RPMI8226 (cell line): ENCODE results near the gene LYPD6.
"Not testable (repeated sequence)": the region's sequence is repeated elsewhere in the genome, so short reads cannot be mapped to it uniquely, and the experiment has no call there.

Experiments used
- DNase-seq: peaks from one replicate; pipeline ENCODE4 v3.0.0-alpha.2; 2015

Gene LYPD6

GRCh38 chr2:149458502-149458901 is 128.1 kb downstream of the LYPD6 start:
- DNase-seq, result no peak

DNA sequence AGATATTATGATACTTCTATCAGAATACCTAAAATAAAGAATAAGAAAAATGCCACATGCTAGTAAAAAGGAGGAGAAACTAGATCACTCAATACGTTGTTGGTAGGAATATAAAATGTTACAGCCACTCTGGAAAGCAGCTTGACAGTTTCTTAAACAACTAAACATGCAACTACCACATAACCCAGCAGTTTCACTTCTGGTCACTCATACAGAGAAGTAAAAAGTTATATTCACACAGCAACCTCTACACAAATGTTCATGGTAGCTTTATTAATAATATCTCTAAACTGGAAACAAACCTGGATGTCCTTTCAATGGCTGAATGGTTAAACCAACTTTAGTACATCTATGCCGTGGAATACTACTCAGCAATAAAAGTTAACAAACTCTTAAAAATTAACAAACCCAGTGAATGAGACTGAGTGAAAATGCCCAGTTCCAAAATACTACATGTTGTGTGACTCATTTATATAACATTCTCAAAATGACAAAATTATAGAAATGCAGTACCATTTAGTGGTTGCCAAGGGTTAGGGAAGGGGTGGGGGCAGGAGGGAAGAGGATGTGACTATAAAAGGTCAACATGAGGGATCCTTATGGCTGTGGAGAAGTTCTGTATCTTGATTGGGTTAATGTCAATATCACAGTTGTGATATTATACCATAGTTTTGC is 133.1 kb downstream of the LYPD6 start:
- no peak for DNase-seq

GRCh38 chr2:149464396-149464795 is 134.0 kb downstream of the LYPD6 start:
- DNase-seq, result no peak

DNA sequence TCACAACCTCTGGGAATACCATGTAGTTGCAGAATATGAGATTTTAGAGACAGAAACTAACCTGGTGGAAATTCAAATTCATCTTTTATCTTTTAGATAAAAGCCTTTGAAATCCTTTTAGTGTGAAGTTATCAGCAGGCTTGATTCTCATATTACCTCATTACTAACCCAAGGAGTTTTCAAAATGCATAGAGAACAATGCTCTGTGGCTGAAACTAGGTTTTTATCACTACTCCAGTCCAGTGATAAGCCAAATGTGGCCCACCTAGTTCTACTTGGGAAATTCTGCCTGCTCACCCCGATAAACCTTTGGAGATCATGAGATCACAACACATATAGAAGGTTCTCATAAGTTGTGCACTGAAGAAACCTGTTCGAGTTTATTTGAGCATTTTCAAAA is 135.5 kb downstream of the LYPD6 start:
- DNase-seq, result no peak

GRCh38 chr2:149466635-149467034 is 136.2 kb downstream of the LYPD6 start:
- no peak for DNase-seq

DNA sequence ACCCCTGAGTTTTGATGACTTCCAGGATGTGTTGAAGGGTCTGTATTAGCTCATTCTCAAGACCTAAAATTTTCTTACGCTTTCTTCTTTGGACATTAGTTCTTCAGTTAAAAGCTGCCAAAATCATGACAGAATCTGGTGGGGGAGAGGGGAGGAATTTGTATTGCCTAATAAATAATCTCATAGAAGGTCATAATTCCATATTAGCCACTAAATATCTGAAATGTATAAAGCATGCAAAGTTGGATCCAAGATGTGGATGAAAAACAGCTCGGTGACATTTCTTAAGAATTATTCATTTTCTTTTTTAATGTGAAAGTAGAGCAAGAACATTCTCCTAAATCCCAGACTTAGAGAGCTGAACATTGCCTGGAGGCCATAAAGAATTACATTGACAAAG is 137.0 kb downstream of the LYPD6 start:
- DNase-seq, result no peak

DNA sequence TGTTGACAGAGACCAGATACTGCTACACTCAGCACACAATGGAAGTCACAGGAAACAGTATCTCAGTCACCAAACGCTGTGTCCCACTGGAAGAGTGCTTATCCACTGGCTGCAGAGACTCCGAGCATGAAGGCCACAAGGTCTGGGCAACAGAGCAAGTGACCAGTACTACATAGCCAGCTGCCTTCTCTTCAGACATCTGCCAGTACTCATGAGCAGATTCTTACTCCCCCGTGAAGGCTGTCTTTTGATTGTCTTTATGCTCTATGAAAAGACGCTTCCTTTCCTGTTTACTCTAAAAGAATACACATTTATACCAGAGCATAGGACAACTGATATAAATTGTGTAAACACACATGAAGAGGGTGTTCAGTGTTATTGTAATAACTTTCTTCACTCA is 138.2 kb downstream of the LYPD6 start:
- DNase-seq, result no peak

DNA sequence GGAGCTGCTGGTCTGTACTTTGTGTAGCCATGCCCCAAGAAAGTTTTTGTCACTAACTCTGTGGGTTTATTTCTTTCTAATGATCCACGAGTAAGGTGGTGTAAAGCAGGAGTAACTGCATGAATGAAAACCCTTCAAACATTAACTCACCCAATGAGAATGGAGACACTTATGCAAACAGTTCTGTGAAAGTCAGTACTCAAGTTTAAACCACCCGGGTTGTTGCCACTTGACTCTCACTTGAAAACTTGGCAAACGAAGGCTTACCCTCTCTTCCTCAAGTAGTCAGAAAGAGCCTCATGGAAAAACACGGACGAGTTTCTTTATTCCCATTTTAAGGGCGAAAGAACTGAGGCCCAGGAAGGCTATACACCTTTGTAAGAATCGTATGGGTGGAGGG is 139.7 kb downstream of the LYPD6 start:
- DNase-seq, result no peak

- no peak for DNase-seq
These were observed 142.0 kb downstream of the LYPD6 start for GRCh38 chr2:149472413-149472812.

- DNase-seq, result no peak
These were observed 142.7 kb downstream of the LYPD6 start for GRCh38 chr2:149473068-149473467.

DNA sequence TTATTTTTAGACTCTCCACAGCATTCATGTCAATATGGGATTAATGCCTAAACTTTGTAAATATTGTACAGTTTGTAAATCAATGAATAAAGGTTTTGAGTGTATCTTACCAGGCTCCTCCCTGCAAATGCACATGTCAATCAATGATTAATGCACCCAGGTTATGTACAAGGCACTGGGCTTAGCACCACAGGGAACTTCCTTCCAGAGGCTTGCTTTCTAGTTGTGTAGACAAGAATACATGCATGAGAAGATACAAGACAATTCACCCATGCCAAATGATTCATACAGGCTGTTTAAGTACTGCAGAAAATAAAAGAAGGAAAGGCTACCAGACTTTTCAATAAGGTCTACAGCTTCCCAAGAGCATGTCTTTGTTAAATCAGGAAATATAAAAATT is 143.1 kb downstream of the LYPD6 start:
- no peak for DNase-seq

DNA sequence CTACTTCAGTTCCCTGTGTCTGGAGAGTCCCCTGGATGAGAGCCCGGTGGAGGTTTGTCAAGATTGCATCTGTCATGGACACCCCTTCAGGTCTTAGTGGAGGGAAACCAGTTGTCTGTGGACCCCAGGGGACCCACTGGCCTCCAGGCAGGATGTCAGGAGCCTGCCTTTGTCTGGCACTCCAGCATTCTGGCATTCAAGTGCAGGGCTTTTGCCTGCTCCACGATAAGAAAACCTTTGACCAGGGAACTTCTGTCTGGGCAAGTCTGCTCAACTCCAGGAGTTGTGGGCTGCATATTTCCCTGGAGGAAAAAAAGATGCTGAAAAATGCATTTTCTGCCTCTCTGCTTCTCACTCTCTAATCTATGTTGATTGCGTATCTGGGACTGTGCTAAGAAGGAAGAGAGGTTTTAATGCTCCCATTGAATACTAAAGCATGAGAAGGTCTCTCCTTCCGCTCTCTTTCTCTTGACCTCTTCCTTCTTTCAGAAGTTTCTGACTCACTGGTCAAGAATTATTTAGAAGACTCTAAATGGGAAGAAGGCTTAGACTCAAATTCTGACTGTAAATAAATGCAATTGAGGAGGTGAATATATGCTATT is 152.7 kb downstream of the LYPD6 start:
- DNase-seq, result no peak

DNA sequence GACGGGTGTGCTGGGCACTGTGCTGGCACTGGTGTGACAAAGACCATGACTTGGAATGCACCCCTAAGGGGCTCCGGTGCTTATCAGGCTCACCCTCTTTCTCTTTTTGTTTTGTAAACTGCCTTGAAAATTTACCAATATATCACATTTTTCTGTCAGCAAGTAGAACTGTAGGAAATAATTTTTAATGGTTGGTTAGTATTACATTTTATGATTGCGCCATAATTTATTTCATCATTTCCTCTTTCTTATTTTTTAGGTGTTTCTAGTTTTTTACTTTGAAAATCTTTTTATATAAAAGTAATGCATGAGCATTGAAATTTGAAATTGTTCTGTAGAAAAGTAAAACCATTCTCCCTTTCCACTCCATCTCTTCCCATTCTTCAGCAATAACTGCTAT is 156.3 kb downstream of the LYPD6 start:
- no peak for DNase-seq

DNA sequence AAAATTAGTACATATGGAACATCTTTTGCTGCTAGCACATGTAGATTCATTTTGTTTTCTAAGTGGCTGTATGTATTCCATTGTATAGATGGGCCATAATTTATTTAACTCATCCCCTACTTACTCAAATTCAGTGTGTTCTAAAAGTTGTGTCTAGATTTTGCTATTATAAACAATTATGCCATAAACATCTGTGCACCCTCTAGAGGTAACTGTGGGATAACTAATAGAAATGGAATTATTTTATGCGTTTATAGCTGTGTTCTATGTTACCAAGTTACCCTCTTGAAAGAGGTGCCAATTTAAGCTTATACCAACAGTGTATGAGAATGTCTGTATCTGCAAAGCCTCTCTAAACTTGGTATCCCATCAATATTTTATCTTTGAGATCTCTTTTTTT is 156.8 kb downstream of the LYPD6 start:
- no peak for DNase-seq

DNA sequence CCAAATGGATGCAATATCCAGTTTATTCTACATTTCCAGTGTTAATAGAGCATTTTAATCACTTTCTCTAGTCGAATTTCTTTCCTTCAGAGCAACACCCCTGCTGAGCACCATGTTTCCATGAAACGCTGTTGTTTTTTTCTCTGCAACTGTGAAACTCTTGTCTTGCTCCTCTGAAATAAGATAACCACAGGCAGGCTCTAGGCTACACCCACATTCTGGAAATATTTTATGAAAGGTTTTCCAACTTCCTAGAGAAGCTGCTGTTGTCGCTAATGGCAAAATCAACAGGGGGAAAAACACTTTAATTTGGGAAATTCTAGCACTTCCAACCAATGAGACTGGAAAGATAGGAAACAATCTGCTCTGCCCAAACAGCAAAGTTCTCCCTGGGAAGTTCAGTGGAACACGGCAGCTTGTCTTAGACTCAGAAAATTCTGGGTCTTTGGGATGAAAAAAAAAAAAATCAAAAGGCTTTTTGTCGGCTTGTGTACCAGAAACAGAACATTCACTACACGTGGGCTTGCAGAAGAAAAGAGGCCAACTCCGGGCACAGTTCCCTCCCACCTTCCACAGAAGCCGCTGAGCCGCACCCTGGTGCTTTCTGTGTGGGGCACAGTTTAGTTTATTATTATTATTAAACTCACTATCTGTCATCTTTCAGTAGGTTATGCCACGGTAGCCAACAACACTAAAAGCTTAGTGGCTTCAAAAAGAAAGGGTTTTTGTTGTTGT is 158.5 kb downstream of the LYPD6 start:
- DNase-seq, result no peak

- DNase-seq, result no peak
These were observed 159.1 kb downstream of the LYPD6 start for GRCh38 chr2:149489452-149489851.

GRCh38 chr2:149490296-149490695 is 159.9 kb downstream of the LYPD6 start:
- no peak for DNase-seq

GRCh38 chr2:149492923-149493322 is 162.5 kb downstream of the LYPD6 start:
- DNase-seq, result no peak

GRCh38 chr2:149499204-149499603 is 168.8 kb downstream of the LYPD6 start:
- not testable (repeated sequence) for DNase-seq

DNA sequence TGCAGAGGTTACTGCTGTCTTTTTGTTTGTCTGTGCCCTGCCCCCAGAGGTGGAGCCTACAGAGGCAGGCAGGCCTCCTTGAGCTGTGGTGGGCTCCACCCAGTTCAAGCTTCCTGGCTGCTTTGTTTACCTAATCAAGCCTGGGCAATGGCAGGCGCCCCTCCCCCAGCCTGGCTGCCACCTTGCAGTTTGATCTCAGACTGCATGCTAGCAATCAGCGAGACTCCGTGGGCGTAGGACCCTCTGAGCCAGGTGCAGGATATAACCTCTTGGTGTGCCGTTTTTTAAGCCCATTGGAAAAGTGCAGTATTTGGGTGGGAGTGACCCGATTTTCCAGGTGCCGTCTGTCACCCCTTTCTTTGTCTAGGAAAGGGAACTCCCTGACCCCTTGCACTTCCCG is 176.4 kb downstream of the LYPD6 start:
- not testable (repeated sequence) for DNase-seq

DNA sequence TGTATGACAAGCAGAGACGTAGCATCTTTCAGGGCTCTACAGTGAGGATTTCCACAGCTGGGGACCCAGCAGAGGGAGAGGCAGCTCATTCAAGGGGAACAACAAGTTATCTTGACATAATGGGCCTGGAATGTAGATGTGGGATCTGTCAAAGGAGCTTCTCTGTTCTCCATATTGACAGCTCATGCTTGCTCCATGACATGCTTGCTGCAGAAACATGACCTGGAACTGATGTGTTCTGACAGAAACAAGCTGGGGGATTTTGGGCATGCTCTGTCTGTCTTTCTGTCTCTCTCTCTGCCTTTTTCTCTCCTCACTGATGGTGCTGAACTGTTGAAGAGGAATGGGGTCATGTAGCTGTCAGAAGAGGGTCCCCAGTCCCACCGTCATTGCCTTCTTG is 177.6 kb downstream of the LYPD6 start:
- DNase-seq, result no peak

DNA sequence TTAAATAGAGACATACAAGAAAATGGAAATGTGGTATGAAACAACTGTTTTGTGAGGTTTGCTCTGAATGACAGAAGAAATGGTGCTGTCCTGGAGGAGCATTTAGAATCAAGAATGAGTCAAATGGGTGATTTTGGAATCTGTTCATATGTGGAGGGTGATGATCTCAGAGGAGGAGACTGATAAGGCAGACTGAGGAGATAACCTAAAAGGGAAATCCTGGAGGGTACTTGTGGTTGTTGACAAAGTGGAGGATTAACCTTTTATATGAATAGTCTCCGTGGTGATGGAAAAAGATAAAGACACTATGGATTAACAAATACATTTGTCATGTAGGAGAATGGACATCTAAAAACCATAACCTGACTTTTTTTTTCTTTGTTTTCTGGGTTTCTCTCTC is 183.1 kb downstream of the LYPD6 start:
- DNase-seq, result no peak
